HG02840 (cell line): Measurements from ENCODE around the gene XCL1.

Source experiments
- ATAC-seq: cut with Tn5 transposase; IDR thresholded peaks from one replicate; pipeline ENCODE4 v1.9.1; 2021; ENCODE audit warnings: mild to moderate bottlenecking, moderate library complexity, moderate number of reproducible peaks; ENCODE audit not compliant: unreplicated experiment, low FRiP score

Gene XCL1

DNA sequence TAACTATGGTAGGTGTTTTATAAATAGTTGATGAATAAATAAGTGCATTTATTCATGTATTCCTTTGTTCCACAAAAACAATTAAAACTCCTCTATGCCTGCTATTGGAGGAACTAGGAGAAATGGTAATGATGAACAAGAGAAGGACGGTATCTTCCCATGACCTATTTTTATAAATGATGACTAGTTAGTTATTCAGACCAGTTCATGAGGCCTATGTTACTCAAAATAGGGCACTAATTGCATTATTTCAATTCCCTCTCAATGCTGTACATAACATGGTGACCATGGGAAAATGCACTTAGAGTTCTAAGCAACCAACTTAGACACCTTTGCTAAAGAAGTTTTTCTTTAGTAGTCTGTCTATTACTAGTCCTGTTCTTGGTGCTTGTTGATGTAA, 53.1 kb downstream of the XCL1 start:
- no peak for ATAC-seq
